ENCODE measurements around the gene CLASP1. TPM values are rescaled to one million over a fixed set of nuclear protein-coding genes. Genes with fewer than 3 reads are reported as not detected.

CLASP1 gene
- total RNA-seq, 1 experiment from 2014 or later = 45.9 TPM

DNA sequence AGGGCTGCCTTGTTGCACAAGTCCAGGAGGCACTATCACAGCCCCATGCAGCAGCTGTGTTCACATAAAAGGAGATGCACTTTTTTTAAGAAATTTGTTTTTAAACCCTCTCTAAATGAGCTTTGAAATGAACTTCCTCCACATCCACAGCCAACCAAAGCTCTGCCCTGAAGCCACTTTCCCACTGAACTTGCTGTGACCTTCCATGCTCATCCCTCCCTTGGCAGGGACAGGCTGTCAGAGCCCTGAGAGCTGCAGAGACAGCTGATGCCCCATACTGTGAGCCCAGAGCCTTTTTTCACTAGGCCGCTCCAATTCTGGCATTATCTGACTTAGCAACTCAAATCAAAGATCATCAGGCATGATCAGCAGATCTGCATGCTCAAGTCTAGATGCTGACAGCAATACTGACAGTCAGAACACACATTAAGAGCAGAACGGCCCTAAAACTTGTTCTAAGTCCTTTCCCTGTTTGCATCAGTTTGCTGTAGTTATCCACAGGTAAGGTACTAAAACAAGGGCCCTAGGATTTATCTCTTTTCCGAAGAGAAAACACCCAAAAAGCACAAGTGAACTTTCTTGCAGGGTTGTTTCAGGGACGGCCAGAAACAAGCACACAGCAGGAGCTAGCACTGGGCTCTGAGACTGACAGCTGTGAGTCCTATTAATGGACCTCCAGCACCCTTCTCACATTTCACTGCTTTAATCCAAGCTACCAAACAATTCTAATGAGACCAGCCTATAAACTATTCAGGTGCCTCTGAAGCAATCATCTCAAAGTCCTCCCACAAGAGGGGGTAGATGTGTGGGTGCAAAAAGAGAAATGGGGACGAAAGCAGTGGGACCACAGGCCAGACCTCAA lies 83.6 kb downstream of the CLASP1 start:
- no peak overlapping the region for H4K91ac ChIP-seq (ENCODE audit: insufficient read length, low read depth, low read length)
- H3K14ac ChIP-seq (ENCODE audit: insufficient read depth, low read length) = no peak overlapping the region
- no peak overlapping the region for H2BK15ac ChIP-seq (ENCODE audit: low read depth, low read length)
- H3K27ac ChIP-seq (ENCODE audit: insufficient read length, low read depth, low read length) = no peak overlapping the region
- H3K4ac ChIP-seq (ENCODE audit: low read depth, low read length) = no peak overlapping the region
- H3K18ac ChIP-seq (ENCODE audit: insufficient read length, low read depth, low read length) = no peak overlapping the region
- H4K8ac ChIP-seq (replicated peaks; ENCODE audit: insufficient read length, low read depth, low read length) = no peak overlapping the region
- no peaks in the 10 kb centered on the region for H3K23me2 ChIP-seq (ENCODE audit: insufficient read length, low read depth, low read length, poor library complexity, severe bottlenecking)
- no peak overlapping the region for H2AFZ ChIP-seq (ENCODE audit: low read length)
- no peak overlapping the region for H2BK120ac ChIP-seq (ENCODE audit: low read depth, low read length, poor library complexity, severe bottlenecking)
- no peak overlapping the region for H3K56ac ChIP-seq (ENCODE audit: insufficient read length, low read depth, low read length)
- no peak for TF ChIP-seq CTCF (conservative IDR thresholded peaks at IDR 0.05)
- no peak overlapping the region for H4K5ac ChIP-seq (ENCODE audit: insufficient read length, low read depth, low read length)
- H3K9me3 ChIP-seq (ENCODE audit: control insufficient read depth, low read depth, low read length) = peaks cover 9% of the 10 kb centered on the region
- H3K4me2 ChIP-seq (ENCODE audit: insufficient read depth, insufficient read length, low read length) = no peak overlapping the region
- H3K4me3 Mint-ChIP-seq = no peak overlapping the region
- H3K36me3 Mint-ChIP-seq (ENCODE audit: insufficient read depth in 1 of 3, low read depth in 3 of 3) = peaks cover 11 to 21% (median 13%) of the 10 kb centered on the region in 3 experiments; a peak in 6 of 7 replicates
- no peak overlapping the region for H3K9ac ChIP-seq (ENCODE audit: extremely low read depth, insufficient read length, low read length)
- peaks cover 19 to 21% of the 10 kb centered on the region in 2 experiments for H3K4me1 Mint-ChIP-seq
- no peak overlapping the region for H3T11ph ChIP-seq (ENCODE audit: low read length)
- H3K9me3 Mint-ChIP-seq = peaks cover 14 to 20% of the 10 kb centered on the region in 2 experiments
- no peaks in the 10 kb centered on the region for H4K20me1 ChIP-seq (ENCODE audit: control insufficient read depth, insufficient read depth, insufficient read length)
- H3K23ac ChIP-seq (ENCODE audit: insufficient read length, low read depth, low read length) = no peak overlapping the region
- H3K27me3 Mint-ChIP-seq (ENCODE audit: low read depth) = no peaks in the 10 kb centered on the region
- WGBS (ENCODE audit: extremely low coverage, insufficient read length, low lambda C conversion rate) = no CpG with 5 or more reads among the region's 5 CpGs
- H3K79me2 ChIP-seq (ENCODE audit: insufficient read depth, low read length) = peaks cover 2% of the 10 kb centered on the region; the same call in 1 of the 2 replicates
- DNase-seq = no peak
- no peaks in the 10 kb centered on the region for H3K4me1 ChIP-seq (ENCODE audit: insufficient read depth, low read length)
- no peak overlapping the region for H2BK20ac ChIP-seq (ENCODE audit: low read depth, low read length, poor library complexity, severe bottlenecking)
- peak overlapping the region in 1 of 3 experiments; percentile 37; a peak in 2 of 7 replicates for H3K27ac Mint-ChIP-seq
- no peaks in the 10 kb centered on the region for H3K27me3 ChIP-seq (ENCODE audit: insufficient read depth, low read length)
- H2AK5ac ChIP-seq (ENCODE audit: insufficient read length, low read length) = no peak overlapping the region
- no peaks in the 10 kb centered on the region for H3K79me1 ChIP-seq (ENCODE audit: insufficient read depth, low read depth, low read length, poor library complexity, severe bottlenecking)
- H2BK5ac ChIP-seq (ENCODE audit: insufficient read length, low read length) = no peak overlapping the region
- no peak overlapping the region for H2BK12ac ChIP-seq (ENCODE audit: insufficient read length, low read depth, low read length)

All from H9 (cell line).